Fibroblast of lung (primary cell): ENCODE results near the gene CST5.

ENCODE experiments used
- EZH2 ChIP-seq: IDR thresholded peaks from 2 replicates; pipeline ENCODE4 v1.5.1; 2012; ENCODE audit warnings: low read length, control low read depth, mild to moderate bottlenecking; ENCODE audit errors: missing control alignments
- TF ChIP-seq, protein P1 (sequence below), 2 donors: IDR thresholded peaks in 1 of 2; conservative IDR thresholded peaks in 1 of 2; 1 replicate in 1 of 2; 2 replicates in 1 of 2; pipeline ENCODE4 v1.5.1; 2011 to 2012; ENCODE audit warnings: low read length in 2 of 2, control low read depth in 1 of 2, inconsistent platforms in 1 of 2, low read depth in 1 of 2, mild to moderate bottlenecking in 1 of 2

DNA sequence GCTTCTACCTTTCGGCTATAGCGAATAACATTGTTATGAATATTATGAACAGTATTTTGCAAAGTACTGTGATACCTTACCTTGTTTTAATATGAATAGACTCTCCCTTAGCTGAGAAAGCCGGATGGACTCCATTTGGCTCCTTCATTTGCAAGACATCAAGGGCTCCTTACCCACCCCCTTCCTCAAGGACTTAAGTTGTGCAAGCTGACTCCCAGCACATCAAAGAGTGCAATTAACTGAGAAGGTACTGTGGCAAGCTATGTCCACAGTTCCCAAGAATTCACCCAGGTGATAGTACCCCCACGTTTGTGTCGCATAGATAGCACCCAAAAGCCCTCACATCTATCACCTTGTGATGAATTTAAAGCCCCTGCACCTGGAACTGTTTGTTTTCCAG is 11.2 kb downstream of the CST5 start:
- TF ChIP-seq, protein P1, sequence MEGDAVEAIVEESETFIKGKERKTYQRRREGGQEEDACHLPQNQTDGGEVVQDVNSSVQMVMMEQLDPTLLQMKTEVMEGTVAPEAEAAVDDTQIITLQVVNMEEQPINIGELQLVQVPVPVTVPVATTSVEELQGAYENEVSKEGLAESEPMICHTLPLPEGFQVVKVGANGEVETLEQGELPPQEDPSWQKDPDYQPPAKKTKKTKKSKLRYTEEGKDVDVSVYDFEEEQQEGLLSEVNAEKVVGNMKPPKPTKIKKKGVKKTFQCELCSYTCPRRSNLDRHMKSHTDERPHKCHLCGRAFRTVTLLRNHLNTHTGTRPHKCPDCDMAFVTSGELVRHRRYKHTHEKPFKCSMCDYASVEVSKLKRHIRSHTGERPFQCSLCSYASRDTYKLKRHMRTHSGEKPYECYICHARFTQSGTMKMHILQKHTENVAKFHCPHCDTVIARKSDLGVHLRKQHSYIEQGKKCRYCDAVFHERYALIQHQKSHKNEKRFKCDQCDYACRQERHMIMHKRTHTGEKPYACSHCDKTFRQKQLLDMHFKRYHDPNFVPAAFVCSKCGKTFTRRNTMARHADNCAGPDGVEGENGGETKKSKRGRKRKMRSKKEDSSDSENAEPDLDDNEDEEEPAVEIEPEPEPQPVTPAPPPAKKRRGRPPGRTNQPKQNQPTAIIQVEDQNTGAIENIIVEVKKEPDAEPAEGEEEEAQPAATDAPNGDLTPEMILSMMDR (conservative IDR thresholded peaks at IDR 0.05 in 1 of 2, IDR thresholded peaks at IDR 0.05 in 1 of 2; ENCODE audit: low read depth in 1 of 2, low read length in 2 of 2) = no peak
- no peak for TF ChIP-seq EZH2
